ENCODE measurements around the gene SPATA45.

Gene SPATA45

GRCh38 chr1:212827831-212828278 is 19.6 kb downstream of the SPATA45 start:
- DNase-seq = no peak

- no peak for DNase-seq
These were observed 20.2 kb downstream of the SPATA45 start for GRCh38 chr1:212827171-212827776.

- no peak for DNase-seq
These were observed 21.5 kb downstream of the SPATA45 start for GRCh38 chr1:212825798-212826452.

- no peak for DNase-seq
These were observed 23.2 kb downstream of the SPATA45 start for GRCh38 chr1:212824201-212824600.

GRCh38 chr1:212822956-212823355 is 24.5 kb downstream of the SPATA45 start:
- no peak for DNase-seq

- DNase-seq = no peak
These were observed 26.5 kb downstream of the SPATA45 start for GRCh38 chr1:212820969-212821368.

GRCh38 chr1:212819726-212820125 is 27.7 kb downstream of the SPATA45 start:
- DNase-seq = no peak

GRCh38 chr1:212816567-212817278 is 30.7 kb downstream of the SPATA45 start:
- DNase-seq = no peak

GRCh38 chr1:212814537-212815334 is 32.7 kb downstream of the SPATA45 start:
- no peak for DNase-seq

- DNase-seq = no peak
These were observed 41.7 kb downstream of the SPATA45 start for GRCh38 chr1:212805767-212806166.

GRCh38 chr1:212797681-212798080 is 49.8 kb downstream of the SPATA45 start:
- no peak for DNase-seq

GRCh38 chr1:212794561-212795014 is 52.9 kb downstream of the SPATA45 start:
- DNase-seq = no peak

- no peak for DNase-seq
These were observed 55.0 kb downstream of the SPATA45 start for GRCh38 chr1:212792396-212792908.

- DNase-seq = peak; percentile 99
These were observed 55.6 kb downstream of the SPATA45 start, which contains the start of the genes NSL1 and TATDN3 for GRCh38 chr1:212791676-212792395. NSL1 (minus strand) TSS chr1:212791777; CDS start chr1:212791763, 14 bp downstream. TATDN3 (plus strand) TSS chr1:212791894; CDS start chr1:212791922, 28 bp downstream.

GRCh38 chr1:212791261-212791675 is 56.2 kb downstream of the SPATA45 start:
- DNase-seq = no peak

GRCh38 chr1:212785871-212786270 is 61.6 kb downstream of the SPATA45 start:
- DNase-seq = no peak

GRCh38 chr1:212783976-212784375 is 63.5 kb downstream of the SPATA45 start:
- no peak for DNase-seq

GRCh38 chr1:212782422-212783154 is 64.9 kb downstream of the SPATA45 start:
- DNase-seq = no peak

- no peak for DNase-seq
These were observed 66.2 kb downstream of the SPATA45 start for GRCh38 chr1:212781225-212781624.

- no peak for DNase-seq
These were observed 66.7 kb downstream of the SPATA45 start for GRCh38 chr1:212780759-212781158.

All from activated T-cell treated with anti-CD3 and anti-CD28 coated beads, Interleukin-2, amount 50 U/mL, for 1 hour (primary cell).